ENCODE data around the gene KCNK2.

Gene KCNK2

DNA sequence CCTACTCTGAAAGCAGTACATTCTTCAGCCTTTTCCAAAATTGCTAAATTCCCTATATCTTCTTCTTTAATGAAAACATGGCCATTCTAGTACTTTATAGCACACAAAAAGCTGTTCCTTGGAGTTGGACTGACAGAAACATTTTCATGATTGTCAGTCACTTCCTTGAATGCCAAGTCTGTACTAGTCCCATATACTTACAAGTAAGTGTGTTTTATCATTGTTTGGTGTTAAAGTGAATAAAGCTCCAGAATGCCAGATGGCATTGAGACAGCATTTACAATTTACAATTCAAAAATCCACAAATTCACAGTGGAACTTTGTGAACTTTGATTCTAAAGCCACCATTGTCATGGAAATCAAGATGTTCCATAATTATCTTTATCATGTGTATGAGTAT, 36.5 kb downstream of the KCNK2 start:
- Histone ChIP-seq H3K27ac (ENCODE audit: low read depth in 2 of 2, low read length in 2 of 2) (no peak overlapping the region), H3K9me3 (ENCODE audit: control insufficient read depth in 2 of 2, low read length in 2 of 2) (no peaks in the 10 kb centered on the region), H3K4me3 (ENCODE audit: low read length in 2 of 2) (no peak overlapping the region), H3K36me3 (ENCODE audit: control insufficient read depth in 2 of 2, insufficient read depth in 2 of 2, low read length in 2 of 2) (no peaks in the 10 kb centered on the region), H3K9ac (ENCODE audit: low read depth in 1 of 2, low read length in 2 of 2) (no peak overlapping the region), H3K27me3 (ENCODE audit: control insufficient read depth in 2 of 2, insufficient read depth in 2 of 2, low read length in 2 of 2) (no peaks in the 10 kb centered on the region), H3K4me1 (ENCODE audit: control insufficient read depth in 2 of 2, insufficient read depth in 2 of 2, low read length in 2 of 2) (no peaks in the 10 kb centered on the region)

- Histone ChIP-seq H3K9ac (ENCODE audit: low read depth in 1 of 2, low read length in 2 of 2) (no peak overlapping the region), H3K9me3 (ENCODE audit: control insufficient read depth in 2 of 2, low read length in 2 of 2) (no peaks in the 10 kb centered on the region), H3K27me3 (ENCODE audit: control insufficient read depth in 2 of 2, insufficient read depth in 2 of 2, low read length in 2 of 2) (no peaks in the 10 kb centered on the region), H3K27ac (ENCODE audit: low read depth in 2 of 2, low read length in 2 of 2) (no peak overlapping the region), H3K36me3 (ENCODE audit: control insufficient read depth in 2 of 2, insufficient read depth in 2 of 2, low read length in 2 of 2) (no peaks in the 10 kb centered on the region), H3K4me3 (ENCODE audit: low read length in 2 of 2) (no peak overlapping the region), H3K4me1 (ENCODE audit: control insufficient read depth in 2 of 2, insufficient read depth in 2 of 2, low read length in 2 of 2) (no peaks in the 10 kb centered on the region)
Observed at GRCh38 chr1:215119719-215120365, 37.3 kb downstream of the KCNK2 start.

- H3K36me3 ChIP-seq (ENCODE audit: control insufficient read depth in 2 of 2, insufficient read depth in 2 of 2, low read length in 2 of 2): no peaks in the 10 kb centered on the region
- H3K27me3 ChIP-seq (ENCODE audit: control insufficient read depth in 2 of 2, insufficient read depth in 2 of 2, low read length in 2 of 2): no peaks in the 10 kb centered on the region
- H3K27ac ChIP-seq (ENCODE audit: low read depth in 2 of 2, low read length in 2 of 2): no peak overlapping the region
Observed at GRCh38 chr1:215128504-215128903, 46.0 kb downstream of the KCNK2 start.

GRCh38 chr1:215131291-215131690, 48.8 kb downstream of the KCNK2 start:
- no peaks in the 10 kb centered on the region for H3K4me1 ChIP-seq (ENCODE audit: control insufficient read depth in 2 of 2, insufficient read depth in 2 of 2, low read length in 2 of 2)

More at GRCh38 chr1:215128504-215128903, 46.0 kb downstream of the KCNK2 start:
- Histone ChIP-seq H3K9me3 (ENCODE audit: control insufficient read depth in 2 of 2, low read length in 2 of 2) (no peaks in the 10 kb centered on the region), H3K4me3 (ENCODE audit: low read length in 2 of 2) (no peak overlapping the region), H3K9ac (ENCODE audit: low read depth in 1 of 2, low read length in 2 of 2) (no peak overlapping the region), H3K4me1 (ENCODE audit: control insufficient read depth in 2 of 2, insufficient read depth in 2 of 2, low read length in 2 of 2) (no peaks in the 10 kb centered on the region)

DNA sequence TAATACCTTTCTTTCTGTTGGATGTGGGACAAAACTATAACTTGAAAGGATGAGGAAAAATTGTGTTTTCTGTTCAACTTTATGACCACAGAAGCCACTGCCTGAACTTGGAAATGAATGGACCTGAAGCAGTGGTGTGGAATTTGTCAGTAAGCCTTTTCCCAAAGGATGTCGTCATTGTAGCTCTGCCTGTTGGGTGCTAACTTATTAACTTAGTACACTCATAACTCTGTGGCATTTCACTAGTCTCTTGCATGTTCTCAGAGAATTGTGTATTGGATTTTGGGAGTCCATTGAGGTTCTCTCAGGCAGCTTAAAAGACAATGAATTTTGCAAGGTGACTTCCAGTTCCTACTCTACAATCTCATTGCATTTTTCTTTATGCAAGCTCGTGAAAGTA, 49.6 kb downstream of the KCNK2 start:
- Histone ChIP-seq H3K4me3 (ENCODE audit: low read length in 2 of 2) (no peak overlapping the region), H3K36me3 (ENCODE audit: control insufficient read depth in 2 of 2, insufficient read depth in 2 of 2, low read length in 2 of 2) (no peaks in the 10 kb centered on the region), H3K27ac (ENCODE audit: low read depth in 2 of 2, low read length in 2 of 2) (no peak overlapping the region), H3K27me3 (ENCODE audit: control insufficient read depth in 2 of 2, insufficient read depth in 2 of 2, low read length in 2 of 2) (no peaks in the 10 kb centered on the region), H3K4me1 (ENCODE audit: control insufficient read depth in 2 of 2, insufficient read depth in 2 of 2, low read length in 2 of 2) (no peaks in the 10 kb centered on the region), H3K9me3 (ENCODE audit: control insufficient read depth in 2 of 2, low read length in 2 of 2) (no peaks in the 10 kb centered on the region), H3K9ac (ENCODE audit: low read depth in 1 of 2, low read length in 2 of 2) (no peak overlapping the region)

More at GRCh38 chr1:215131291-215131690, 48.8 kb downstream of the KCNK2 start:
- Histone ChIP-seq H3K9me3 (ENCODE audit: control insufficient read depth in 2 of 2, low read length in 2 of 2) (no peaks in the 10 kb centered on the region), H3K9ac (ENCODE audit: low read depth in 1 of 2, low read length in 2 of 2) (no peak overlapping the region), H3K4me3 (ENCODE audit: low read length in 2 of 2) (no peak overlapping the region), H3K27me3 (ENCODE audit: control insufficient read depth in 2 of 2, insufficient read depth in 2 of 2, low read length in 2 of 2) (no peaks in the 10 kb centered on the region), H3K36me3 (ENCODE audit: control insufficient read depth in 2 of 2, insufficient read depth in 2 of 2, low read length in 2 of 2) (no peaks in the 10 kb centered on the region), H3K27ac (ENCODE audit: low read depth in 2 of 2, low read length in 2 of 2) (no peak overlapping the region)

DNA sequence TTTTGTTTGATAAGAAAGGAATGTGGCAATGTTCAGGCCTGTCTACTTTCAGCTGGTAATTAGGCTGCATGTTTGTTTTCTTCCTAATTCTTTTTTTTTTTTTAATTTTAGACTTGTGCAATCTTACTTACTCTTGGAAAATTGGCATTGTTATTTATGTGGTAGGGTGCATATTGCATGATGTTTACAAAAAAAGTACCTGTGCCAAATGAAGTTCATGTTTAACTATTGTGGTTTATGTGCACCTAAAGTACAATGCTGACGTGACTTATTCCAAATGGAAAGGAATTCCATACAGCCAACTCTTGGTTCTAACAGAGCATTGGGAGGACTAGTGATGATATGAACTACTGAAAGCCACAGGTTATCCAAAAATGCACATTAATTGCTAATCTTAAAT, 51.0 kb downstream of the KCNK2 start:
- Histone ChIP-seq H3K4me3 (ENCODE audit: low read length in 2 of 2) (no peak overlapping the region), H3K27me3 (ENCODE audit: control insufficient read depth in 2 of 2, insufficient read depth in 2 of 2, low read length in 2 of 2) (no peaks in the 10 kb centered on the region), H3K27ac (ENCODE audit: low read depth in 2 of 2, low read length in 2 of 2) (no peak overlapping the region), H3K36me3 (ENCODE audit: control insufficient read depth in 2 of 2, insufficient read depth in 2 of 2, low read length in 2 of 2) (no peaks in the 10 kb centered on the region), H3K9me3 (ENCODE audit: control insufficient read depth in 2 of 2, low read length in 2 of 2) (no peaks in the 10 kb centered on the region), H3K4me1 (ENCODE audit: control insufficient read depth in 2 of 2, insufficient read depth in 2 of 2, low read length in 2 of 2) (no peaks in the 10 kb centered on the region), H3K9ac (ENCODE audit: low read depth in 1 of 2, low read length in 2 of 2) (no peak overlapping the region)

DNA sequence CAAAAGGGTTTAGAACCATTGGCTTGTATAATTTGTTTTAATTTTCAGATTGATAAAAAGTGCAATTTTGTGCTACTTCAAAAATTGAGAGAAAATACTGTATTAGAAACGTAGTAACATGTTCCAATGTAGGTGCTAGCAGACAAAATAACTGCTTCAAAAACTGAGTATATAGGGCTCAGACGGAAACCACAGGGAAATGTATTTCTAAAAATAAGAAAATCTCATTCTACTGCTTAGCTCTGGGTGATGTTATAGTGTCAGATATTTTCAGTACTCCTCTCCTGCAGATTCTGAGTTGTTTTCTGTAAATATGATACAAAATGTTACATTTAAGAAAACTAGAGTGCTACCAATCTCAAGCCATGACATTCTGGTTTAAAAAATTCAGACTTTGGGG, 55.4 kb downstream of the KCNK2 start:
- no peaks in the 10 kb centered on the region for H3K36me3 ChIP-seq (ENCODE audit: control insufficient read depth in 2 of 2, insufficient read depth in 2 of 2, low read length in 2 of 2)
- no peaks in the 10 kb centered on the region for H3K9me3 ChIP-seq (ENCODE audit: control insufficient read depth in 2 of 2, low read length in 2 of 2)
- H3K27ac ChIP-seq (ENCODE audit: low read depth in 2 of 2, low read length in 2 of 2): no peak overlapping the region
- no peak overlapping the region for H3K9ac ChIP-seq (ENCODE audit: low read depth in 1 of 2, low read length in 2 of 2)
- no peaks in the 10 kb centered on the region for H3K4me1 ChIP-seq (ENCODE audit: control insufficient read depth in 2 of 2, insufficient read depth in 2 of 2, low read length in 2 of 2)
- H3K4me3 ChIP-seq (ENCODE audit: low read length in 2 of 2): no peak overlapping the region
- no peaks in the 10 kb centered on the region for H3K27me3 ChIP-seq (ENCODE audit: control insufficient read depth in 2 of 2, insufficient read depth in 2 of 2, low read length in 2 of 2)

DNA sequence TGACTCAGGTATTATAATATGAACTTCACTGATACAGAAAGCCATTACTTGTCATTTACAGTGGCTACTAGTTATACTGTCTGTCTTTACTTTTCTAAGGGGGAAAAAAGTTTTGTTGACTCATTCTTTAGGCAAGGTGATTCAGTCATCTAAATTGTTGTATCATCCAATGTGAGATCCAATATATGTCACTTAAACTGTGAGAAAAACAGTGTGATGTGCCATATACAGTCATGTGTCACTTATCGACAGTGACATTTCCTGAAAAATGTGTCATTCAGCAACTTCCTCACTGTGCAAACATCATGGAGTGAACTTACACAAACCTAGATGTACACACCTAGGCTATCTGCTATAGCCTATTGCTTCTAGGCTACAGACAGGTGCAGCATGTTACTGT, 57.6 kb downstream of the KCNK2 start:
- no peak overlapping the region for H3K9ac ChIP-seq (ENCODE audit: low read depth in 1 of 2, low read length in 2 of 2)
- H3K4me1 ChIP-seq (ENCODE audit: control insufficient read depth in 2 of 2, insufficient read depth in 2 of 2, low read length in 2 of 2): no peaks in the 10 kb centered on the region
- H3K4me3 ChIP-seq (ENCODE audit: low read length in 2 of 2): no peak overlapping the region
- H3K9me3 ChIP-seq (ENCODE audit: control insufficient read depth in 2 of 2, low read length in 2 of 2): no peaks in the 10 kb centered on the region
- no peaks in the 10 kb centered on the region for H3K36me3 ChIP-seq (ENCODE audit: control insufficient read depth in 2 of 2, insufficient read depth in 2 of 2, low read length in 2 of 2)
- H3K27me3 ChIP-seq (ENCODE audit: control insufficient read depth in 2 of 2, insufficient read depth in 2 of 2, low read length in 2 of 2): no peaks in the 10 kb centered on the region
- H3K27ac ChIP-seq (ENCODE audit: low read depth in 2 of 2, low read length in 2 of 2): no peak overlapping the region

- no peak overlapping the region for H3K9ac ChIP-seq (ENCODE audit: low read depth in 1 of 2, low read length in 2 of 2)
- no peaks in the 10 kb centered on the region for H3K4me1 ChIP-seq (ENCODE audit: control insufficient read depth in 2 of 2, insufficient read depth in 2 of 2, low read length in 2 of 2)
- no peaks in the 10 kb centered on the region for H3K36me3 ChIP-seq (ENCODE audit: control insufficient read depth in 2 of 2, insufficient read depth in 2 of 2, low read length in 2 of 2)
- H3K27me3 ChIP-seq (ENCODE audit: control insufficient read depth in 2 of 2, insufficient read depth in 2 of 2, low read length in 2 of 2): no peaks in the 10 kb centered on the region
- H3K4me3 ChIP-seq (ENCODE audit: low read length in 2 of 2): no peak overlapping the region
- H3K27ac ChIP-seq (ENCODE audit: low read depth in 2 of 2, low read length in 2 of 2): no peak overlapping the region
- no peaks in the 10 kb centered on the region for H3K9me3 ChIP-seq (ENCODE audit: control insufficient read depth in 2 of 2, low read length in 2 of 2)
Observed at GRCh38 chr1:215141460-215141859, 58.9 kb downstream of the KCNK2 start.

DNA sequence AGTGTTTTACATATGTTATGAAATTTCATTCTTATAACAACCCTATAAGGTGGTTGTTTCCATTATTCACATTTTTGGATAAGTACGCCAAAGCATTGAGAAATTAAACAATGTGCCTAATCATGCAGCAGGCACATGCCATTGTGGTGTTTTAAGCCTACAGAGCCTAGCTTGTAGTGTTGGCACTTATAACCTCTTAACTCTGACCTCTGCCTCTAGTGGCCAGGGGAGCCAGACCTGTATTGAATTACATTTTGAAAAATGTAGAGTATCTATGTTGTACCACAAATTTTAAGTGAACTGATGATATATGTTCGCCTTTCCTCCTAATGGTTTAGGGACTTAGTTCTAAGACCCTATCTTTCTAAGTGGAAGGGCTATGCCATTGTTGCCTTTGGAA, 61.0 kb downstream of the KCNK2 start:
- H3K4me3 ChIP-seq (ENCODE audit: low read length in 2 of 2): no peak overlapping the region
- no peaks in the 10 kb centered on the region for H3K27me3 ChIP-seq (ENCODE audit: control insufficient read depth in 2 of 2, insufficient read depth in 2 of 2, low read length in 2 of 2)

More for the DNA sequence above, 61.0 kb downstream of the KCNK2 start:
- Histone ChIP-seq H3K27ac (ENCODE audit: low read depth in 2 of 2, low read length in 2 of 2) (no peak overlapping the region), H3K36me3 (ENCODE audit: control insufficient read depth in 2 of 2, insufficient read depth in 2 of 2, low read length in 2 of 2) (no peaks in the 10 kb centered on the region), H3K9me3 (ENCODE audit: control insufficient read depth in 2 of 2, low read length in 2 of 2) (no peaks in the 10 kb centered on the region), H3K4me1 (ENCODE audit: control insufficient read depth in 2 of 2, insufficient read depth in 2 of 2, low read length in 2 of 2) (no peaks in the 10 kb centered on the region), H3K9ac (ENCODE audit: low read depth in 1 of 2, low read length in 2 of 2) (no peak overlapping the region)

All from mucosa of rectum (tissue), 2 donors.